OCI-LY7 (cell line): Measurements from ENCODE around the gene RASEF. TPM values are rescaled to one million over a fixed set of nuclear protein-coding genes. Genes with fewer than 3 reads are reported as not detected.

Experiments
- BruUV-seq: library from RNA; stranded (reverse); fragments of 400-500 nt; replicated peaks from 2 replicates; lab custom pipeline; 2021; lab: Mats Ljungman, UMichigan
- CTCF ChIA-PET: fragments of 300-600 bp; sonication (Branson Sonifier 250); formaldehyde crosslinking; loops from one replicate; lab custom pipeline; 2022; ENCODE audit warnings: antibody characterized with exemption; ENCODE audit not compliant: unreplicated experiment; lab: Charles Lee
- POLR2A ChIA-PET: fragments of 300-600 bp; sonication (Branson Sonifier 250); formaldehyde crosslinking; loops from one replicate; lab custom pipeline; 2022; ENCODE audit warnings: antibody characterized with exemption; lab: Charles Lee
- DNase-seq: peaks from one replicate; pipeline ENCODE4 v3.0.0-alpha.2; 2015; ENCODE audit warnings: low spot score
- H2AFZ ChIP-seq: fragments of 200-600 bp; sonication (generic), shearing (Covaris generic); 2 replicates; pipeline ENCODE4 v1.6.1; 2014; ENCODE audit warnings: mild to moderate bottlenecking, antibody characterized with exemption, low read length, moderate library complexity
- H3K27ac ChIP-seq: fragments of 200-600 bp; sonication (generic); 2 replicates; pipeline ENCODE4 v1.5.1; 2014; ENCODE audit warnings: mixed run types, low read depth, mild to moderate bottlenecking, moderate library complexity, low read length, inconsistent platforms; ENCODE audit not compliant: poor library complexity, severe bottlenecking
- H3K36me3 ChIP-seq: fragments of 200-600 bp; sonication (generic); 2 replicates; pipeline ENCODE4 v1.6.1; 2014; ENCODE audit warnings: mild to moderate bottlenecking, antibody characterized with exemption, low read length, moderate library complexity, mixed read lengths; ENCODE audit not compliant: insufficient read depth
- H3K4me1 ChIP-seq: fragments of 200-600 bp; sonication (generic); 2 replicates; pipeline ENCODE4 v1.5.1; 2014; ENCODE audit warnings: mild to moderate bottlenecking, low read length; ENCODE audit not compliant: insufficient read depth, poor library complexity, severe bottlenecking
- H3K4me2 ChIP-seq: fragments of 200-600 bp; sonication (generic); 2 replicates; pipeline ENCODE4 v1.6.1; 2014; ENCODE audit warnings: mild to moderate bottlenecking, low read length
- H3K4me3 ChIP-seq: fragments of 200-600 bp; sonication (generic); 2 replicates; pipeline ENCODE4 v1.5.1; 2014; ENCODE audit warnings: mild to moderate bottlenecking, low read depth, low read length; ENCODE audit not compliant: poor library complexity, severe bottlenecking
- H3K79me2 ChIP-seq: fragments of 200-600 bp; sonication (generic); 2 replicates; pipeline ENCODE4 v1.6.1; 2016; ENCODE audit warnings: low read depth, mild to moderate bottlenecking, low read length, moderate library complexity, mixed read lengths; ENCODE audit not compliant: insufficient read depth
- H3K9me2 ChIP-seq: fragments of 200-600 bp; sonication (generic); 2 replicates; pipeline ENCODE4 v1.6.1; 2016; ENCODE audit warnings: mild to moderate bottlenecking, low read length, mixed read lengths; ENCODE audit not compliant: insufficient read depth
- H3K9me3 ChIP-seq: fragments of 200-600 bp; sonication (generic); 2 replicates; pipeline ENCODE4 v1.6.1; 2014; ENCODE audit warnings: mild to moderate bottlenecking, mixed run types, low read length, mixed read lengths
- H4K20me1 ChIP-seq: fragments of 200-600 bp; sonication (generic); 2 replicates; pipeline ENCODE4 v1.6.1; 2014; ENCODE audit warnings: mild to moderate bottlenecking, antibody characterized with exemption, low read length, moderate library complexity, mixed read lengths; ENCODE audit not compliant: insufficient read depth
- EZH2phosphoT487 ChIP-seq: fragments of 200-600 bp; sonication (generic); IDR thresholded peaks from 2 replicates; pipeline ENCODE4 v1.6.1; 2018; ENCODE audit warnings: low read depth, borderline replicate concordance, mild to moderate bottlenecking, mixed run types, antibody characterized with exemption, low read length, moderate library complexity, mixed read lengths
- intact Hi-C: fragments of 100-400 bp; cut with micrococcal nuclease; formaldehyde crosslinking; loops from one replicate; pipeline ENCODE4 v1.10.0; 2022; ENCODE audit not compliant: unreplicated experiment
- total RNA-seq, 2 experiments: library from RNA; depleted of rRNA in 1 of 2; stranded (reverse); fragments of >200 nt in 1 of 2; shearing (Covaris generic) in 1 of 2; gene quantifications; 2 replicates each; pipeline ENCODE4 v1.2.3, GENCODE V29; 2014 to 2022
- TF ChIP-seq, protein P1 (sequence below): fragments of 200-600 bp; sonication (generic); conservative IDR thresholded peaks from 2 replicates; pipeline ENCODE4 v1.5.1; 2014; ENCODE audit warnings: mild to moderate bottlenecking, antibody characterized with exemption, low read length, moderate library complexity, mixed read lengths

The RASEF gene
- total RNA-seq, 2 experiments from 2014 or later: not detected

DNA sequence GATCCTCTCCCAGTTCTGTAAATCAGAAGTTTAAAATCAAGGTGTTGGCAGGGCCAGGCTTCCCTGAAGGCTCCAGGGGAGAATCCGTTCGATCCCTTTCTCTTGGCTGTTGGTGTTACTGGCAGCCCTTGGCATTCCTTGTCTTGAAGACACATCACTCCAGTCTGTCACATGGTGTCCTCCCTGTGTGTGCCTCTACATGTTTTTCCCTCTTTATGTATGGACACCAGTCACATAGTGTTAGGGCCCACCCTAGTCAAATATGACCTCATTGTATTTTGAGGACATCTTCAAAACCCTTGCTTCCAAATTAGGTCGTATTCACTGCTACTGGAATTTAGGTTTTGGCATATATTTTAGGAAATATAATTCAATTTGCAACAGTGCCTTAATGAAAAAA is 94.6 kb downstream of the RASEF start:
- CTCF ChIA-PET: no interaction called here
- no peaks in the 10 kb centered on the region for H3K4me1 ChIP-seq
- no peak overlapping the region for H3K4me2 ChIP-seq
- intact Hi-C loops: no loop called here
- DNase-seq: no peak
- H3K79me2 ChIP-seq: no peaks in the 10 kb centered on the region
- H3K36me3 ChIP-seq: no peaks in the 10 kb centered on the region
- no TSS peak for BruUV-seq
- H3K9me3 ChIP-seq: no peaks in the 10 kb centered on the region
- TF ChIP-seq EZH2phosphoT487: no peak
- TF ChIP-seq, protein P1, sequence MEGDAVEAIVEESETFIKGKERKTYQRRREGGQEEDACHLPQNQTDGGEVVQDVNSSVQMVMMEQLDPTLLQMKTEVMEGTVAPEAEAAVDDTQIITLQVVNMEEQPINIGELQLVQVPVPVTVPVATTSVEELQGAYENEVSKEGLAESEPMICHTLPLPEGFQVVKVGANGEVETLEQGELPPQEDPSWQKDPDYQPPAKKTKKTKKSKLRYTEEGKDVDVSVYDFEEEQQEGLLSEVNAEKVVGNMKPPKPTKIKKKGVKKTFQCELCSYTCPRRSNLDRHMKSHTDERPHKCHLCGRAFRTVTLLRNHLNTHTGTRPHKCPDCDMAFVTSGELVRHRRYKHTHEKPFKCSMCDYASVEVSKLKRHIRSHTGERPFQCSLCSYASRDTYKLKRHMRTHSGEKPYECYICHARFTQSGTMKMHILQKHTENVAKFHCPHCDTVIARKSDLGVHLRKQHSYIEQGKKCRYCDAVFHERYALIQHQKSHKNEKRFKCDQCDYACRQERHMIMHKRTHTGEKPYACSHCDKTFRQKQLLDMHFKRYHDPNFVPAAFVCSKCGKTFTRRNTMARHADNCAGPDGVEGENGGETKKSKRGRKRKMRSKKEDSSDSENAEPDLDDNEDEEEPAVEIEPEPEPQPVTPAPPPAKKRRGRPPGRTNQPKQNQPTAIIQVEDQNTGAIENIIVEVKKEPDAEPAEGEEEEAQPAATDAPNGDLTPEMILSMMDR: no peak
- no peak overlapping the region for H3K27ac ChIP-seq
- H3K9me2 ChIP-seq: no peaks in the 10 kb centered on the region
- POLR2A ChIA-PET: interaction anchor here (1.1 kb wide), 1 partner anchor 9 kb away, joined by 3 read pairs; no protein-coding TSS in a partner anchor
- no peaks in the 10 kb centered on the region for H4K20me1 ChIP-seq
- no peak overlapping the region for H2AFZ ChIP-seq
- no peak overlapping the region for H3K4me3 ChIP-seq

DNA sequence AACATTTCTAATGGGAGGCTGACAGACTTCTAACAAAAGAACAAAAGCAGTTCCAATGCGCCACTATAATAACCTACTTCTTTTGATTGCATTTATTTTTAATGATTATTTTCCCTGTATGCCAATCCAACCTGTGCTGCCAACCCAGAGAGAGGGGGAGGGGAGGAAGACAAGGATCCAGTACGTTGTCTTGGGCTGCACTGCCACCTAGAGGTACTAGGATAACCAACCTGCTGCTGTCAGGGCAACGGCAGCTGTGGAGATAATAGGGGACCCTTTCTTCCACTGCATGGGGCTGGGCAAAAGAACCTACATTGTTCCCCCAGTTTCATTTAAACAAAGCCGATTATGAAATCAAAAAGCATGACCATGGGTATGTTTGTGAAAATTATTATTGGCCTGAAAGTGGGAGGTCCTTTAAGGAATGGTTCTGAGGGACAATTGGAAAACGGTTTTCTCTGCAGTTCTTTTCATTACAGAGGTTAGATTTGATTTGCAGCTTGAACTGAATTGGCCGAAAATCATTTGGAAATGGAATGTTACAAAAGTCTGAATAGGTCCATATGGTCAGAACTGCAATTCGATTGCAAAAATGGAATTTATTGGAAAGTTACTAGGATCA is 101.3 kb downstream of the RASEF start:
- Histone ChIP-seq H3K36me3 (no peaks in the 10 kb centered on the region), H3K9me2 (no peaks in the 10 kb centered on the region), H3K4me2 (no peak overlapping the region), H2AFZ (no peak overlapping the region), H3K27ac (no peak overlapping the region), H3K9me3 (no peaks in the 10 kb centered on the region), H3K4me3 (no peak overlapping the region), H3K4me1 (no peaks in the 10 kb centered on the region), H3K79me2 (no peaks in the 10 kb centered on the region), H4K20me1 (no peaks in the 10 kb centered on the region)
- no peak for TF ChIP-seq EZH2phosphoT487
- TF ChIP-seq, protein P1: peak; percentile 89
- BruUV-seq: no TSS peak
- CTCF ChIA-PET: no interaction called here
- POLR2A ChIA-PET: interaction anchor here (0.6 kb wide), 1 partner anchor 30 kb away, joined by 3 read pairs; no protein-coding TSS in a partner anchor
- DNase-seq: peak; percentile 75
- intact Hi-C loops: no loop called here

DNA sequence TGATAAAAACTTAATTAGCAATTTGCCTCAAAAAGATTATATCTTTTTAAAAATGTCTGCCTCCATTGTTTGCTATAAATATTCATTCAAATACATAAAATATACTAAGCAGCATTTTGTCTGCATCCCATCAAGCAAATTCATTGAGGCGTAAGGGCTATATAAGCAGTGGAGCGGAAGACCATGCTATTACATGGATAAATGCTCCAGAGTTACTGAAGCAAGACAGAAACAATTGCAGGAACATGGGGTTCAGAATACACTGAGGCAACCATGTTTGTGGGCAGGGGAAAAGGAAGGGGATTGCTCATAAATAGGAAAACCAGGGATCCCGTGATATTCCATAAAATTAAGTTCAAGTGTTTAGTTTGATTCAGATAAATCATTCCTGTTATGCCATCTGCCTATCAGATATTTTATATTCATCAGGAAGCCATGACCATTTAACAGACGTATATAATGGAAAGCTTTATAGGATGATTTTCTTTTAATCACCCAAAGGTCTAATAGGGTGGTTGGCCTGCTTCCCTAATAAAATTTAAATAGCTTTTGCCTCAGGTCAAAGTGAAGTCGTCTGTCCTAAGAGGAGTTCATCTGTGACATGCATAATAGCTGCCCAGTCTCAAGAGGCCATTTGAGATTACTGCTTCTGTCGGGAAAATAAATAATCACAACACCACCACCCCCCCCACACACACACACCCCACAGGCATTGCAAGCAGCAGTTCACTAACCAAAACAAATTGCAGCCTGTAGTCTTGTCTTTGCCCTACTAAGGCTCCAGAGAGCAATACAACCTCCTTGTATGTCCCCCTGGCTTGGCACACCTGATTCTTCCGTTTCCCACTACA is 105.2 kb downstream of the RASEF start:
- H3K4me3 ChIP-seq: no peak overlapping the region
- CTCF ChIA-PET: no interaction called here
- intact Hi-C loops: no loop called here
- POLR2A ChIA-PET: no interaction called here
- H3K9me3 ChIP-seq: no peaks in the 10 kb centered on the region
- no peaks in the 10 kb centered on the region for H3K4me1 ChIP-seq
- no peaks in the 10 kb centered on the region for H3K9me2 ChIP-seq
- BruUV-seq: no TSS peak
- no peak overlapping the region for H3K4me2 ChIP-seq
- DNase-seq: no peak
- no peak overlapping the region for H3K27ac ChIP-seq
- H3K36me3 ChIP-seq: no peaks in the 10 kb centered on the region
- H2AFZ ChIP-seq: no peak overlapping the region
- TF ChIP-seq, protein P1: no peak
- no peak for TF ChIP-seq EZH2phosphoT487
- no peaks in the 10 kb centered on the region for H3K79me2 ChIP-seq
- H4K20me1 ChIP-seq: no peaks in the 10 kb centered on the region
